ENCODE data around the gene RNU2-63P. TPM values are rescaled to one million over a fixed set of nuclear protein-coding genes. Genes with fewer than 3 reads are reported as not detected.
"Not testable (repeated sequence)": the region's sequence is repeated elsewhere in the genome, so short reads cannot be mapped to it uniquely, and the experiment has no call there.

Gene RNU2-63P
- total and polyA plus RNA-seq, 2 donors (not counting 1 experiment from before 2014, with no cell fraction given), result 9.3 TPM; not detected in 1

DNA sequence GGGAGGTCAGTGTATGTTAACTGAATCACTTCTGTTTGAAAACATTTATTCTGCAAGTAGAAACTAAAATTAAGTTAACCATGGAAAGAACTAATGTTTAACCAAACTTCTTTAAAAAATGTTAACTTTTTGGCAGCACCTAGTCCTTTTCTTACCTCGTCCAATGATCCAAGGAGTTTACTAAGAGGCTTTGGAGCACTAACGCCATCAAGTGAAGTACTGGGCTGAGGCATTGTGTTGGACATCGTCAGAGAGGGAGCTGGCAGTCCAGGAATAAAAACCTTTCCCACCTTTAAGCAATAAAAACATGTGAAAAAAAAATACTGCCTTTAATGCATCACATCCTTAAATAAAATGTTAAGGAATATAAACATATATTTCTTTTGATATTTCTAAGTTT is 23.8 kb downstream of the RNU2-63P start:
- H3K9ac ChIP-seq (ENCODE audit: low read length); POLR2A ChIA-PET; H3K27ac Mint-ChIP-seq; H3K36me3 ChIP-seq (replicated peaks in 1 of 2; ENCODE audit: control extremely low read depth in 1 of 2, control insufficient read depth in 1 of 2, extremely low read depth in 1 of 2, insufficient read depth in 2 of 2, low read length in 1 of 2); H3K4me3 Mint-ChIP-seq; H3K4me3 ChIP-seq (ENCODE audit: control extremely low read depth in 1 of 5, extremely low read depth in 1 of 5, insufficient read depth in 1 of 5, low read depth in 2 of 5, low read length in 4 of 5); H3K9me3 Mint-ChIP-seq (ENCODE audit: insufficient read depth); H3K27me3 ChIP-seq (replicated peaks in 1 of 4; ENCODE audit: control extremely low read depth in 1 of 4, control insufficient read depth in 3 of 4, insufficient read depth in 4 of 4, low read length in 3 of 4); H3K27me3 Mint-ChIP-seq; H4K20me1 ChIP-seq (ENCODE audit: control insufficient read depth, insufficient read depth, low read length, poor library complexity, severe bottlenecking); H2AFZ ChIP-seq (ENCODE audit: insufficient read depth, low read depth, low read length, poor library complexity, severe bottlenecking); intact Hi-C loops (cut with micrococcal nuclease); H3K79me2 ChIP-seq (ENCODE audit: control insufficient read depth, insufficient read depth, low read length); H3K27ac ChIP-seq (ENCODE audit: low read length in 2 of 2); CTCF ChIA-PET; ATAC-seq (ENCODE audit: low read depth); H3K4me2 ChIP-seq (replicated peaks; ENCODE audit: low read depth, low read length, poor library complexity, severe bottlenecking); DNase-seq: not testable (repeated sequence)
- peaks cover 0 to 14% (median 0%) of the 10 kb centered on the region in 3 donors for H3K9me3 ChIP-seq (ENCODE audit: control extremely low read depth in 1 of 3, control insufficient read depth in 2 of 3, insufficient read depth in 1 of 3, low read length in 2 of 3)
- peaks cover 19 to 21% of the 10 kb centered on the region in 2 donors for H3K4me1 ChIP-seq (ENCODE audit: control insufficient read depth in 2 of 2, insufficient read depth in 2 of 2, low read length in 2 of 2)
- no CpG with 5 or more reads among the region's 3 CpGs for WGBS (ENCODE audit: insufficient coverage)
- H3K4me1 Mint-ChIP-seq, result peaks cover 26% of the 10 kb centered on the region

- intact Hi-C loops (cut with micrococcal nuclease); H3K9me3 ChIP-seq (ENCODE audit: control extremely low read depth in 1 of 3, control insufficient read depth in 2 of 3, insufficient read depth in 1 of 3, low read length in 2 of 3); ATAC-seq (ENCODE audit: low read depth); H3K9ac ChIP-seq (ENCODE audit: low read length); H3K27ac ChIP-seq (ENCODE audit: low read length in 2 of 2); H3K27me3 Mint-ChIP-seq; DNase-seq; H3K27me3 ChIP-seq (replicated peaks in 1 of 4; ENCODE audit: control extremely low read depth in 1 of 4, control insufficient read depth in 3 of 4, insufficient read depth in 4 of 4, low read length in 3 of 4); H3K4me3 Mint-ChIP-seq; H3K36me3 ChIP-seq (replicated peaks in 1 of 2; ENCODE audit: control extremely low read depth in 1 of 2, control insufficient read depth in 1 of 2, extremely low read depth in 1 of 2, insufficient read depth in 2 of 2, low read length in 1 of 2); H3K4me3 ChIP-seq (ENCODE audit: control extremely low read depth in 1 of 5, extremely low read depth in 1 of 5, insufficient read depth in 1 of 5, low read depth in 2 of 5, low read length in 4 of 5); H2AFZ ChIP-seq (ENCODE audit: insufficient read depth, low read depth, low read length, poor library complexity, severe bottlenecking); H3K4me2 ChIP-seq (replicated peaks; ENCODE audit: low read depth, low read length, poor library complexity, severe bottlenecking); H3K4me1 ChIP-seq (ENCODE audit: control insufficient read depth in 2 of 2, insufficient read depth in 2 of 2, low read length in 2 of 2); H4K20me1 ChIP-seq (ENCODE audit: control insufficient read depth, insufficient read depth, low read length, poor library complexity, severe bottlenecking); POLR2A ChIA-PET; H3K4me1 Mint-ChIP-seq; H3K27ac Mint-ChIP-seq; CTCF ChIA-PET; H3K79me2 ChIP-seq (ENCODE audit: control insufficient read depth, insufficient read depth, low read length); H3K9me3 Mint-ChIP-seq (ENCODE audit: insufficient read depth): not testable (repeated sequence)
- WGBS (ENCODE audit: insufficient coverage), result no CpG with 5 or more reads among the region's 1 CpG
Measured at GRCh38 chr2:87987473-87987872, 28.9 kb downstream of the RNU2-63P start.

DNA sequence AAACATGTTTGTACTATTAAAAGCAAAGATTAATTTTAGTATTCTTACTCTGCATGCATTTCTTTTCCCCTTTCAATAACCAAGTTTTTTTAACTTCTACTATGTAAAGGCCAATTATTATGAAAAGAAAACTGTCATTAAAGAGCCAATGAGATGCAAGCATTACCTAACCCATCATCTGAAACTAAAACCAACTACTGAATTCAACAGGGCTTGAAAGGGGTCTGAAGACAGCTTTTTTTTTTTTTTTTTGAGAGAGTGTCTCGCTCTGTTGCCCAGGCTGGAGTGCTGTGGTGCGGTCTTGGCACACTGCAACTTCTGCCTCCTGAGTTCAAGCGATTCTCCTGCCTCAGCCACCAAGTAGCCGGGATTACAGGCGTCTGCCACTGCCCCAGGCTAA is 30.4 kb downstream of the RNU2-63P start:
- H2AFZ ChIP-seq (ENCODE audit: insufficient read depth, low read depth, low read length, poor library complexity, severe bottlenecking); H3K9me3 Mint-ChIP-seq (ENCODE audit: insufficient read depth); ATAC-seq (ENCODE audit: low read depth); H3K79me2 ChIP-seq (ENCODE audit: control insufficient read depth, insufficient read depth, low read length); H3K4me1 Mint-ChIP-seq; POLR2A ChIA-PET; intact Hi-C loops (cut with micrococcal nuclease); H3K27me3 ChIP-seq (replicated peaks in 1 of 4; ENCODE audit: control extremely low read depth in 1 of 4, control insufficient read depth in 3 of 4, insufficient read depth in 4 of 4, low read length in 3 of 4); H4K20me1 ChIP-seq (ENCODE audit: control insufficient read depth, insufficient read depth, low read length, poor library complexity, severe bottlenecking); H3K36me3 ChIP-seq (replicated peaks in 1 of 2; ENCODE audit: control extremely low read depth in 1 of 2, control insufficient read depth in 1 of 2, extremely low read depth in 1 of 2, insufficient read depth in 2 of 2, low read length in 1 of 2); H3K27ac Mint-ChIP-seq; H3K9ac ChIP-seq (ENCODE audit: low read length); DNase-seq; H3K4me3 ChIP-seq (ENCODE audit: control extremely low read depth in 1 of 5, extremely low read depth in 1 of 5, insufficient read depth in 1 of 5, low read depth in 2 of 5, low read length in 4 of 5); H3K4me1 ChIP-seq (ENCODE audit: control insufficient read depth in 2 of 2, insufficient read depth in 2 of 2, low read length in 2 of 2); H3K4me3 Mint-ChIP-seq; H3K9me3 ChIP-seq (ENCODE audit: control extremely low read depth in 1 of 3, control insufficient read depth in 2 of 3, insufficient read depth in 1 of 3, low read length in 2 of 3); CTCF ChIA-PET; H3K4me2 ChIP-seq (replicated peaks; ENCODE audit: low read depth, low read length, poor library complexity, severe bottlenecking); H3K27ac ChIP-seq (ENCODE audit: low read length in 2 of 2); H3K27me3 Mint-ChIP-seq: not testable (repeated sequence)
- WGBS (ENCODE audit: insufficient coverage), result no CpG with 5 or more reads among the region's 5 CpGs

DNA sequence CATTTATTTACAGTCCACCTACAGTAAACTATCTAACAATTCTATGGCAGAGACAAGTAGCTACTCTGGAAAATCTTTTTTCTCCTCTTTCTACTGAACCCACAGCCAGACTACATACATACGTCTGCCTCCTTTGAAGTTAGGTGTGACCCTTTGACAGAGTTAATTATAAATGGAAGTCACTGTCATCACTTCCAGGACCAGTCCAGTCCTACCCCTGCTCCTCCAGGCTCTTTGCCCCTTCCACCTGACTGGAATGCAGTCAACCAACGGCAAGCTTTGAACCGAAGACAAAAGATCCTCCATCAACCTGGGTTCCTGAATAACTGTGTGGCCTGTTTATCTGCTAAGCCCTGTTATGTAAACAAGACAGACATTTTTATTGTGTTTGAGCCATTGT is 35.2 kb downstream of the RNU2-63P start:
- H3K36me3 ChIP-seq (replicated peaks in 1 of 2; ENCODE audit: control extremely low read depth in 1 of 2, control insufficient read depth in 1 of 2, extremely low read depth in 1 of 2, insufficient read depth in 2 of 2, low read length in 1 of 2); H3K9me3 ChIP-seq (ENCODE audit: control extremely low read depth in 1 of 3, control insufficient read depth in 2 of 3, insufficient read depth in 1 of 3, low read length in 2 of 3); POLR2A ChIA-PET; H3K27ac ChIP-seq (ENCODE audit: low read length in 2 of 2); ATAC-seq (ENCODE audit: low read depth); H3K9me3 Mint-ChIP-seq (ENCODE audit: insufficient read depth); H4K20me1 ChIP-seq (ENCODE audit: control insufficient read depth, insufficient read depth, low read length, poor library complexity, severe bottlenecking); H3K79me2 ChIP-seq (ENCODE audit: control insufficient read depth, insufficient read depth, low read length); H3K27ac Mint-ChIP-seq; H3K4me3 Mint-ChIP-seq; DNase-seq; CTCF ChIA-PET; H3K4me1 Mint-ChIP-seq; H3K4me2 ChIP-seq (replicated peaks; ENCODE audit: low read depth, low read length, poor library complexity, severe bottlenecking); intact Hi-C loops (cut with micrococcal nuclease); H3K4me1 ChIP-seq (ENCODE audit: control insufficient read depth in 2 of 2, insufficient read depth in 2 of 2, low read length in 2 of 2); H3K27me3 Mint-ChIP-seq; H3K4me3 ChIP-seq (ENCODE audit: control extremely low read depth in 1 of 5, extremely low read depth in 1 of 5, insufficient read depth in 1 of 5, low read depth in 2 of 5, low read length in 4 of 5); H3K9ac ChIP-seq (ENCODE audit: low read length); H3K27me3 ChIP-seq (replicated peaks in 1 of 4; ENCODE audit: control extremely low read depth in 1 of 4, control insufficient read depth in 3 of 4, insufficient read depth in 4 of 4, low read length in 3 of 4); H2AFZ ChIP-seq (ENCODE audit: insufficient read depth, low read depth, low read length, poor library complexity, severe bottlenecking): not testable (repeated sequence)
- no CpG with 5 or more reads among the region's 3 CpGs for WGBS (ENCODE audit: insufficient coverage)
